KMS-11 (cell line): ENCODE measurements around the gene TNC.

Experiments
- H2AFZ ChIP-seq: fragments of 200-600 bp; sonication (generic); 2 replicates; pipeline ENCODE4 v1.6.1; 2016; ENCODE audit warnings: antibody characterized with exemption, mixed run types, low read depth
- H3K27ac ChIP-seq: fragments of 200-600 bp; sonication (generic); 2 replicates; pipeline ENCODE4 v1.6.1; 2016; ENCODE audit warnings: mild to moderate bottlenecking, mixed run types
- H3K27me3 ChIP-seq: fragments of 200-600 bp; sonication (generic); 2 replicates; pipeline ENCODE4 v1.6.1; 2017; ENCODE audit warnings: mild to moderate bottlenecking, low read depth, mixed run types, moderate library complexity; ENCODE audit not compliant: insufficient read depth
- H3K36me3 ChIP-seq: fragments of 200-600 bp; sonication (generic); 2 replicates; pipeline ENCODE4 v1.6.1; 2017; ENCODE audit warnings: mild to moderate bottlenecking, mixed run types; ENCODE audit not compliant: insufficient read depth
- H3K4me1 ChIP-seq: fragments of 200-600 bp; sonication (generic); 2 replicates; pipeline ENCODE4 v1.6.1; 2016; ENCODE audit warnings: mild to moderate bottlenecking, low read depth, mixed run types; ENCODE audit not compliant: poor library complexity, severe bottlenecking
- H3K4me2 ChIP-seq: fragments of 200-600 bp; sonication (generic); 2 replicates; pipeline ENCODE4 v1.7.0; 2016; ENCODE audit warnings: mild to moderate bottlenecking, mixed run types
- H3K4me3 ChIP-seq: fragments of 200-600 bp; sonication (generic); IDR thresholded peaks from 2 replicates; pipeline ENCODE4 v1.6.1; 2017; ENCODE audit warnings: low read depth, low read length, mixed read lengths; ENCODE audit not compliant: insufficient read depth
- H3K79me2 ChIP-seq: fragments of 200-600 bp; sonication (generic); 2 replicates; pipeline ENCODE4 v1.6.1; 2016; ENCODE audit warnings: low read depth, mixed run types; ENCODE audit not compliant: insufficient read depth
- H3K9ac ChIP-seq: fragments of 200-600 bp; sonication (generic); 2 replicates; pipeline ENCODE4 v1.6.1; 2016; ENCODE audit warnings: mild to moderate bottlenecking, mixed run types
- H4K20me1 ChIP-seq: fragments of 200-600 bp; sonication (generic); 2 replicates; pipeline ENCODE4 v1.6.1; 2016; ENCODE audit warnings: mild to moderate bottlenecking, mixed run types; ENCODE audit not compliant: insufficient read depth
- TF ChIP-seq, protein P1 (sequence below): fragments of 200-600 bp; sonication (generic); conservative IDR thresholded peaks from 2 replicates; pipeline ENCODE4 v1.6.1; 2017; ENCODE audit warnings: low read depth, mild to moderate bottlenecking, antibody characterized with exemption, low read length, moderate library complexity, mixed read lengths

TNC gene

DNA sequence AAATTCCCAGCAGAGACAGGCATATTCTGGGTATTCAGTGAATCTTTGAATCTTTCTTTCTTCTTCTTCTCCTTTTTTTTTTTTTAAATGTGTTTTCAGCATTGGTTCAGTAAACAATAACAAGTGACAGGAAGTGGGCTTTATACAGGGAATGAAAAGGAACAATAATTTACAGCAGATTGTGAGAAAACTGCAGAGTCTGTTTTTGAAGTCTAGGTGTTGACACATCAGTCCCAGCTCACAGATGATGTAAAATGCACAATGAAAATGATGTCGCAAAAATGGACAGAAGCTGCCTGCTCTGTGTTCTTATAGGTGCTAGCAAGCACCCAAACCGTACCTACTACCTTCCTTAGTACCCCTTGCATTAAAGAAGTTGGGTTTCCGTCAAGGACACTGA is 38.8 kb downstream of the TNC start:
- Histone ChIP-seq H3K4me3 (no peak overlapping the region), H3K27me3 (no peaks in the 10 kb centered on the region), H3K4me1 (no peaks in the 10 kb centered on the region), H4K20me1 (no peaks in the 10 kb centered on the region), H2AFZ (no peak overlapping the region), H3K9ac (no peak overlapping the region), H3K27ac (no peak overlapping the region), H3K79me2 (no peaks in the 10 kb centered on the region), H3K36me3 (no peaks in the 10 kb centered on the region), H3K4me2 (no peak overlapping the region)
- TF ChIP-seq, protein P1, sequence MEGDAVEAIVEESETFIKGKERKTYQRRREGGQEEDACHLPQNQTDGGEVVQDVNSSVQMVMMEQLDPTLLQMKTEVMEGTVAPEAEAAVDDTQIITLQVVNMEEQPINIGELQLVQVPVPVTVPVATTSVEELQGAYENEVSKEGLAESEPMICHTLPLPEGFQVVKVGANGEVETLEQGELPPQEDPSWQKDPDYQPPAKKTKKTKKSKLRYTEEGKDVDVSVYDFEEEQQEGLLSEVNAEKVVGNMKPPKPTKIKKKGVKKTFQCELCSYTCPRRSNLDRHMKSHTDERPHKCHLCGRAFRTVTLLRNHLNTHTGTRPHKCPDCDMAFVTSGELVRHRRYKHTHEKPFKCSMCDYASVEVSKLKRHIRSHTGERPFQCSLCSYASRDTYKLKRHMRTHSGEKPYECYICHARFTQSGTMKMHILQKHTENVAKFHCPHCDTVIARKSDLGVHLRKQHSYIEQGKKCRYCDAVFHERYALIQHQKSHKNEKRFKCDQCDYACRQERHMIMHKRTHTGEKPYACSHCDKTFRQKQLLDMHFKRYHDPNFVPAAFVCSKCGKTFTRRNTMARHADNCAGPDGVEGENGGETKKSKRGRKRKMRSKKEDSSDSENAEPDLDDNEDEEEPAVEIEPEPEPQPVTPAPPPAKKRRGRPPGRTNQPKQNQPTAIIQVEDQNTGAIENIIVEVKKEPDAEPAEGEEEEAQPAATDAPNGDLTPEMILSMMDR, result no peak

DNA sequence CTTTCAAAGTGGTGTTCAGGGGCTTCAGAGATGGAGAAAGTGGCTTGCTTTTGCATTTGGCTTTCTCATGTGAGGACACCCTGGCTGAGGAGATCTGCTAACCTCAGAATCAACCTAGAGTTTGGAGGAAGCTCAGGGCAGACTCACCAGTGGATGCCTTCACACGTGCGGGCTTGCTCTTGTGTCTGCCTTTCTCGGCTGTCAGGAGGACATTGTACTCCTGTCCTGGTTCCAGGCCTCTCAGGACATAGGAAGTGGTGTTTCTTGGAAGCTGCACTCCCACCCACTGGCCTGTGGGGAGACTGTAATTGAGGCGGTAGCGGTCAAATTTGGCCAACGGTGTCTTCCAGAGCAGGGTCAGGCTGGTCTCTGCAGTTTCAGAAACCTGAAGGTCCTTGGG is 44.5 kb downstream of the TNC start:
- Histone ChIP-seq H3K9ac (no peak overlapping the region), H4K20me1 (no peaks in the 10 kb centered on the region), H3K27me3 (no peaks in the 10 kb centered on the region), H3K4me1 (no peaks in the 10 kb centered on the region), H3K36me3 (no peaks in the 10 kb centered on the region), H3K27ac (no peak overlapping the region), H2AFZ (no peak overlapping the region), H3K4me2 (no peak overlapping the region), H3K4me3 (no peak overlapping the region), H3K79me2 (no peaks in the 10 kb centered on the region)
- TF ChIP-seq, protein P1, result no peak

DNA sequence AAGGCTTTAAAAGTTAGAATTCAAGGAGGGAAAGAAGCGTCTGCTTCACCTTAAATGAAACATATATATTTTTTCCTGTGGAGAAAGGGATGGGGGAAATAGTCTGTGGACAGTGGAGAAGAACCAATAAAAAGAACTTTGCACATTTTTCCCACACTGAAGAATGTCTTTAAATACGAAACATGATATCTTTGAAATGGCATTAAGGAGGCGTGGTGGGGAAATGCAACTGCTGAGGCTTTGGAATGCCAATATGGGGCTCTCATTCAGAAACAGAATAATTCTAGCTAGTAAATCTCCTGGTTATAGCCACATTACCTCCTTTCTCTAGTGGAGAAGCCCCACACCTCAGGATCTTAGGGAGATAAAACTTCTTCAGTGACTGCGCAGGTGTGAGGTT is 46.8 kb downstream of the TNC start:
- Histone ChIP-seq H2AFZ (no peak overlapping the region), H3K36me3 (no peaks in the 10 kb centered on the region), H3K4me2 (no peak overlapping the region), H3K27ac (no peak overlapping the region), H3K4me3 (no peak overlapping the region), H3K27me3 (no peaks in the 10 kb centered on the region), H4K20me1 (no peaks in the 10 kb centered on the region), H3K9ac (no peak overlapping the region), H3K4me1 (no peaks in the 10 kb centered on the region), H3K79me2 (no peaks in the 10 kb centered on the region)
- TF ChIP-seq, protein P1, result no peak

DNA sequence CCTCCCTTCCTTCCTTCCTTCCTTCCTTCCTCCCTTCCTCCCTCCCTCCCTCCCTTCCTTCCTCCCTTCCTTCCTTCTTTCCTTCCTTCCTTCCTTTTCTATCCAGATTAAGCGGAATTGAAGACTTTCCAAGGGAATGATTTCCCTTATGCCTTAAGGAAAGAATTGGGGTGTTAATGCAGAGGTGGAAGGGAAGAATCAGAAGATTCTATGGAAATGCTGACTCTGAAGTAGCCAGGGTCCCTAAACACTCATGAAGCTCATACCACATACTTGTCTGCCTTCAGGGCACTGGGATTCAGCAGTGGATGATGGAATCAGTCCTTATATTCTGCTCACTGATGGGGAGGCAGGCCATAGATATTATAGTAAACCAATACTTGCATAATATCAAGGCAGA is 48.2 kb downstream of the TNC start:
- H4K20me1 ChIP-seq, result no peaks in the 10 kb centered on the region
- H3K9ac ChIP-seq, result no peak overlapping the region
- no peaks in the 10 kb centered on the region for H3K36me3 ChIP-seq
- H2AFZ ChIP-seq, result no peak overlapping the region
- no peak overlapping the region for H3K4me2 ChIP-seq
- no peaks in the 10 kb centered on the region for H3K79me2 ChIP-seq
- no peaks in the 10 kb centered on the region for H3K27me3 ChIP-seq
- no peaks in the 10 kb centered on the region for H3K4me1 ChIP-seq
- TF ChIP-seq, protein P1, result no peak
- no peak overlapping the region for H3K4me3 ChIP-seq
- H3K27ac ChIP-seq, result no peak overlapping the region

DNA sequence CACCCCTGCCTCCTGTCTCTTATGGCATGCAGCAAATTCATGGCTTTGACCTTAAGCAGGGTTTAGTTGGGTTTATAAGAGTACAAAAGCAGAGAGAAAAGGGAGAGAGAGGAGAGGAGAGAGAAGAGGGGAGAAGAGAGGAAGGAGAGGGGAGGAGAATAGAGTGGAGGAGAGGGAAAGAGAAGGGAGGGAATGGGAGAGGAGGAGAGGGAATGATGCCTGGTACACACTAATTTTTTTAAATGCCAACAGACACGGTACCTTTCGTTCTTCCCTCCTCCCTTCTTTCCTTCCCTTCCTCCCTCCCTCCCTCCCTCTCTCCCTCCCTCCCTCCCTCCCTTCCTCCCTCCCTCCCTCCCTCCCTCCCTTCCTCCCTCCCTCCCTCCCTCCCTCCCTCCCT is 48.7 kb downstream of the TNC start:
- Histone ChIP-seq H3K36me3 (no peaks in the 10 kb centered on the region), H3K9ac (no peak overlapping the region), H3K27ac (no peak overlapping the region), H3K4me2 (no peak overlapping the region), H3K27me3 (no peaks in the 10 kb centered on the region), H3K79me2 (no peaks in the 10 kb centered on the region), H3K4me3 (no peak overlapping the region), H2AFZ (no peak overlapping the region), H4K20me1 (no peaks in the 10 kb centered on the region), H3K4me1 (no peaks in the 10 kb centered on the region)
- TF ChIP-seq, protein P1, result no peak
